ENCODE data around the gene TMEM50B. TPM values are rescaled to one million over a fixed set of nuclear protein-coding genes. Genes with fewer than 3 reads are reported as not detected.

The TMEM50B gene
- total and polyA plus RNA-seq, 2 of the 8 experiments (the other 6 are each of a cell fraction or from before 2014, with no cell fraction given): 16.8 to 20.5 TPM

GRCh38 chr21:33491373-33492102 lies 11.8 kb upstream of the TMEM50B start, which contains the start of gene DNAJC28 (continued):
- no peak for TF ChIP-seq RNF2 (IDR thresholded peaks at IDR 0.05; ENCODE audit: borderline replicate concordance, low read depth, low read length, missing control alignments, poor library complexity, severe bottlenecking)
- peak; percentile 33; the same call in 1 of the 2 replicates for TF ChIP-seq TAF1 (IDR thresholded peaks at IDR 0.05; ENCODE audit: low read depth, low read length)
- no peak for TF ChIP-seq FOSL1 (IDR thresholded peaks at IDR 0.05; ENCODE audit: insufficient read depth, low read depth, low read length)
- TF ChIP-seq RXRA (IDR thresholded peaks at IDR 0.05; ENCODE audit: insufficient read depth, low read depth, low read length): no peak
- TF ChIP-seq KDM1A (IDR thresholded peaks at IDR 0.05; ENCODE audit: borderline replicate concordance, low read length): no peak
- TF ChIP-seq BRCA1 (IDR thresholded peaks at IDR 0.05; ENCODE audit: low read depth, low read length): no peak
- TF ChIP-seq CHD7 (IDR thresholded peaks at IDR 0.05; ENCODE audit: insufficient replicate concordance, low read length): no peak
- no peak for TF ChIP-seq BACH1 (IDR thresholded peaks at IDR 0.05; ENCODE audit: low read length)
- TF ChIP-seq YY1 (IDR thresholded peaks at IDR 0.05; ENCODE audit: low read depth, low read length): peak; percentile 20; the same call in 1 of the 2 replicates
- peak in 1 of 2 experiments; percentile 69; a peak in 1 of 3 replicates for TF ChIP-seq EP300 (IDR thresholded peaks at IDR 0.05; ENCODE audit: borderline replicate concordance in 1 of 2, low read depth in 2 of 2, low read length in 2 of 2)
